ENCODE results near the gene DOCK8. TPM values are rescaled to one million over a fixed set of nuclear protein-coding genes. Genes with fewer than 3 reads are reported as not detected.

DOCK8 gene
- total and polyA plus RNA-seq, 2 of the 13 experiments (the other 11 are each of a cell fraction or from before 2014, with no cell fraction given) = 0.28 to 0.38 TPM

GRCh38 chr9:281741-282645, 67.3 kb downstream of the DOCK8 start:
- no peaks in the 10 kb centered on the region for H4K20me1 ChIP-seq (ENCODE audit: insufficient read depth, low read length)
- TF ChIP-seq AHR (CRISPR knock-in tag; IDR thresholded peaks at IDR 0.05) (no peak), PCBP2 (optimal IDR thresholded peaks at IDR 0.05; ENCODE audit: low read depth, low read length, poor library complexity, severe bottlenecking) (no peak), ZNF607 (CRISPR knock-in tag; IDR thresholded peaks at IDR 0.05; ENCODE audit: borderline replicate concordance) (no peak), TP53 (CRISPR knock-in tag; conservative IDR thresholded peaks at IDR 0.05) (no peak), MAZ (IDR thresholded peaks at IDR 0.05; ENCODE audit: borderline replicate concordance, low read depth, low read length) (no peak), MAZ (CRISPR knock-in tag; IDR thresholded peaks at IDR 0.05; ENCODE audit: low read depth) (no peak), NFAT5 (CRISPR knock-in tag; IDR thresholded peaks at IDR 0.05) (no peak), ZSCAN22 (CRISPR knock-in tag; IDR thresholded peaks at IDR 0.05) (no peak), IKZF4 (CRISPR knock-in tag; IDR thresholded peaks at IDR 0.05; ENCODE audit: borderline replicate concordance, low read depth, not compliant biosample characterization) (no peak), MED8 (CRISPR knock-in tag; IDR thresholded peaks at IDR 0.05; ENCODE audit: insufficient replicate concordance) (no peak), NFYC (CRISPR knock-in tag; IDR thresholded peaks at IDR 0.05) (no peak), SMC3 (IDR thresholded peaks at IDR 0.05; ENCODE audit: low read length) (no peak), ZFP82 (CRISPR knock-in tag; IDR thresholded peaks at IDR 0.05; ENCODE audit: borderline replicate concordance) (no peak)
- TF ChIP-seq, protein P1, sequence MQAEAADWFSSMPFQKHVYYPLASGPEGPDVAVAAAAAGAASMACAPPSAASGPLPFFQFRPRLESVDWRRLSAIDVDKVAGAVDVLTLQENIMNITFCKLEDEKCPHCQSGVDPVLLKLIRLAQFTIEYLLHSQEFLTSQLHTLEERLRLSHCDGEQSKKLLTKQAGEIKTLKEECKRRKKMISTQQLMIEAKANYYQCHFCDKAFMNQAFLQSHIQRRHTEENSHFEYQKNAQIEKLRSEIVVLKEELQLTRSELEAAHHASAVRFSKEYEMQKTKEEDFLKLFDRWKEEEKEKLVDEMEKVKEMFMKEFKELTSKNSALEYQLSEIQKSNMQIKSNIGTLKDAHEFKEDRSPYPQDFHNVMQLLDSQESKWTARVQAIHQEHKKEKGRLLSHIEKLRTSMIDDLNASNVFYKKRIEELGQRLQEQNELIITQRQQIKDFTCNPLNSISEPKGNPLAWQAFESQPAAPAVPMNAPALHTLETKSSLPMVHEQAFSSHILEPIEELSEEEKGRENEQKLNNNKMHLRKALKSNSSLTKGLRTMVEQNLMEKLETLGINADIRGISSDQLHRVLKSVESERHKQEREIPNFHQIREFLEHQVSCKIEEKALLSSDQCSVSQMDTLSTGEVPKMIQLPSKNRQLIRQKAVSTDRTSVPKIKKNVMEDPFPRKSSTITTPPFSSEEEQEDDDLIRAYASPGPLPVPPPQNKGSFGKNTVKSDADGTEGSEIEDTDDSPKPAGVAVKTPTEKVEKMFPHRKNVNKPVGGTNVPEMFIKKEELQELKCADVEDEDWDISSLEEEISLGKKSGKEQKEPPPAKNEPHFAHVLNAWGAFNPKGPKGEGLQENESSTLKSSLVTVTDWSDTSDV (CRISPR knock-in tag; IDR thresholded peaks at IDR 0.05) = no peak
- no peaks in the 10 kb centered on the region for H3K79me2 ChIP-seq (ENCODE audit: insufficient read depth, low read length)
- BruUV-seq (replicated peaks) = no TSS peak
- H3K27ac ChIP-seq (ENCODE audit: extremely low read length, insufficient read depth, low read length) = no peak overlapping the region
- no peak for ATAC-seq
- in situ Hi-C loops (cut with HindIII; ENCODE audit: extremely low pct_ligation_motif_present, low pct_unique_long_range_greater_than_20kb) (no loop called here), intact Hi-C loops (cut with micrococcal nuclease; ENCODE audit: unreplicated experiment) (no loop called here)
- no peak overlapping the region for H2AFZ ChIP-seq (ENCODE audit: low read length)
- H3K9me3 ChIP-seq (ENCODE audit: low read length) = no peaks in the 10 kb centered on the region
- H3K4me3 ChIP-seq (replicated peaks in 1 of 3; ENCODE audit: insufficient read depth in 1 of 3, low read depth in 2 of 3, low read length in 3 of 3) = no peak overlapping the region
- FAIRE-seq = no peak
- no peak overlapping the region for H3K4me2 ChIP-seq (ENCODE audit: low read depth, low read length)
- no peaks in the 10 kb centered on the region for H3K4me1 ChIP-seq (ENCODE audit: insufficient read depth, low read length)
- 22% methylated on average over 7 of the region's 8 CpGs for WGBS (ENCODE audit: low lambda C conversion rate)
- DNase-seq (ENCODE audit: low spot score) = no peak
- H3K9ac ChIP-seq (ENCODE audit: insufficient read depth, low read depth, low read length) = no peak overlapping the region
- no peaks in the 10 kb centered on the region for H3K27me3 ChIP-seq (ENCODE audit: control insufficient read depth in 1 of 2, insufficient read depth in 2 of 2, low read length in 2 of 2)
- H3K36me3 ChIP-seq (replicated peaks in 1 of 2; ENCODE audit: control insufficient read depth in 1 of 2, insufficient read depth in 2 of 2, low read length in 2 of 2) = no peaks in the 10 kb centered on the region
- ChIA-PET POLR2A (no interaction called here), CTCF (ENCODE audit: low intra/inter-chr PET ratio, low total read pairs) (no interaction called here)
